ENCODE results near the gene RNASE1. TPM values are rescaled to one million over a fixed set of nuclear protein-coding genes. Genes with fewer than 3 reads are reported as not detected.

Gene RNASE1
- total RNA-seq, 1 donor from 2014 or later: 6.4 TPM

DNA sequence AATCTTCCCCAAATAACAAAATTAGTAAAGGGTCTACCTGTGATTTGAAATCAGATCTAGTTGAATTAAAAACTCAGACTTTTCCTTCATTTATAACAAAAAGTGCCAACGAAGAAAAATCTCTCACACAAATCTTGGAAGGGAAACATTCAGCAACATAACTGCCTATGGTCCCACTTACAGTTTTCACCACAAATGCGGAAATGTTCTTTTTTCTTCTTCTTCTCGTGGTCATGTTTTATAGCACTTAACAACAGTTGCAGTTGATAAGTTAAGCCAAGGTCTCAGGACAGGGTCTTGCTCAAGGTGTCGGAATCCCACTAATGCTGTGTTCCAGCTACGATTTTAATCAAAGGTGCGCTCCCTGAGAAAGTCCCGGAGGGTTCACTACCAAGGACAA lies 11.5 kb downstream of the RNASE1 start:
- Mint-ChIP-seq H3K36me3 (ENCODE audit: low read depth) (no peaks in the 10 kb centered on the region), H3K27me3 (ENCODE audit: low read depth) (no peaks in the 10 kb centered on the region)

DNA sequence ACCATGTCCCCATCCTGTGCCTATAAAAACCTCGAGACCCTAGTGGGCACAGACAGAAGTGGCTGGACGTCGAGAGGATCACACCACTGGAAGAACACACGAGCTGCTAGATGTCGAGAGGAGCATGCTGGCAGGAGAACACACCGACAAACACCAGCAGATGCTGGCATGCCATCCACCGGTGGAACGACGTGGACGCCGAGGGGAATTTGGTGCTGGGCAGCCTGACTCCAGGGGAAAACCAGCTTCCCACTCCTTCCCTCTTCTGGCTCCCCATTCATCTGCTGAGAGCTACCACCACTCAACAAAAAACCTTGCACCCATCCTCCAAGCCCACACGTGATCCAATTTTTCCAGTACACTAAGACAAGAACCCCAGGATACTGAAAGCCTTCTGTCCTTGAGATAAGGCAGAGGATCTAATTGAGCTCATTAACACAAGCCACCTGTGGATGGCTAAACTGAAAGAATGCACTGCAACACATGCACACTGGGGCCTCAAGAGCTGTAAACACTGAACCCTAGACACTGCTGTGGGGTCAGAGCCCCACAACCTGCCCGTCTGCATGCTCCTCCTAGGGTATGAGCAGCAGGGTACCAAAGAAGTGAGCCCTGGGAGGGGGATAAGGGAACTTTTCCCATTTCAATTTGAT lies 12.1 kb downstream of the RNASE1 start:
- H3K9me3 Mint-ChIP-seq: peaks cover 2% of the 10 kb centered on the region
- H3K4me3 Mint-ChIP-seq: no peak overlapping the region
- H3K27ac Mint-ChIP-seq (ENCODE audit: unreplicated experiment): peak overlapping the region; percentile 57
- peaks cover 21% of the 10 kb centered on the region for H3K4me1 Mint-ChIP-seq
- TF ChIP-seq, protein P1, sequence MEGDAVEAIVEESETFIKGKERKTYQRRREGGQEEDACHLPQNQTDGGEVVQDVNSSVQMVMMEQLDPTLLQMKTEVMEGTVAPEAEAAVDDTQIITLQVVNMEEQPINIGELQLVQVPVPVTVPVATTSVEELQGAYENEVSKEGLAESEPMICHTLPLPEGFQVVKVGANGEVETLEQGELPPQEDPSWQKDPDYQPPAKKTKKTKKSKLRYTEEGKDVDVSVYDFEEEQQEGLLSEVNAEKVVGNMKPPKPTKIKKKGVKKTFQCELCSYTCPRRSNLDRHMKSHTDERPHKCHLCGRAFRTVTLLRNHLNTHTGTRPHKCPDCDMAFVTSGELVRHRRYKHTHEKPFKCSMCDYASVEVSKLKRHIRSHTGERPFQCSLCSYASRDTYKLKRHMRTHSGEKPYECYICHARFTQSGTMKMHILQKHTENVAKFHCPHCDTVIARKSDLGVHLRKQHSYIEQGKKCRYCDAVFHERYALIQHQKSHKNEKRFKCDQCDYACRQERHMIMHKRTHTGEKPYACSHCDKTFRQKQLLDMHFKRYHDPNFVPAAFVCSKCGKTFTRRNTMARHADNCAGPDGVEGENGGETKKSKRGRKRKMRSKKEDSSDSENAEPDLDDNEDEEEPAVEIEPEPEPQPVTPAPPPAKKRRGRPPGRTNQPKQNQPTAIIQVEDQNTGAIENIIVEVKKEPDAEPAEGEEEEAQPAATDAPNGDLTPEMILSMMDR (conservative IDR thresholded peaks at IDR 0.05): no peak
- no peak for DNase-seq (ENCODE audit: low read depth, low spot score)
- no peaks in the 10 kb centered on the region for H3K27me3 Mint-ChIP-seq (ENCODE audit: low read depth)
- H3K36me3 Mint-ChIP-seq (ENCODE audit: low read depth): no peaks in the 10 kb centered on the region

More for the DNA sequence above, 11.5 kb downstream of the RNASE1 start:
- no peak for DNase-seq (ENCODE audit: low read depth, low spot score)
- Mint-ChIP-seq H3K4me1 (peaks cover 21% of the 10 kb centered on the region), H3K27ac (ENCODE audit: unreplicated experiment) (no peak overlapping the region), H3K4me3 (no peak overlapping the region), H3K9me3 (peaks cover 2% of the 10 kb centered on the region)
- TF ChIP-seq, protein P1 (conservative IDR thresholded peaks at IDR 0.05): no peak

DNA sequence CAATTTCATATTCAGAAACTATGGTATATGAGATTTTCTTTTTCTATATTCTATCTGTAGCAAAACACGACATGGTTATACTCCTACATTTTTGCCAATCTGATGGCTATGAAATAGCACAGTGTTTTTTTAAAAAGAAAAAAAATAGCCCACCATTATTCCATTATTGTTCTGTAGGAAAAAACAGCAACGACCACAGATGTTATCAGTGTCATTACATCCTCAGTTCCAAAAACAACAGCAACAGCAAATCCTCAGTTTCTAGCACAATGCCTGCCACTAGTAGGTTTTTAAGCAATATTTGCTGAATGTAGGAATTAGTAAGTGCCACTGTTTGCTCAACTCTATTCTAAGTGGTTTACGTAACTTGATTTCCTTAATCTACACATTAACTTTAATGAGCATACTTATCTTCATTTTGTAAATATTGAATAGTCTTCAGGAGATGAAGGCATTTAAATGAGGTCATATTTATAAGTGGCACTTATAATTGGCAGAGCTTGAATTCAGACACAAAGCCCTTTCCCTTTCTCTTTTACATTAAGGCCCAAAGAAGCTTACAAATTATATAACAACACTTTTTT lies 13.3 kb downstream of the RNASE1 start:
- Mint-ChIP-seq H3K9me3 (peaks cover 2% of the 10 kb centered on the region), H3K4me1 (peaks cover 21% of the 10 kb centered on the region), H3K27ac (ENCODE audit: unreplicated experiment) (no peak overlapping the region), H3K4me3 (no peak overlapping the region), H3K36me3 (ENCODE audit: low read depth) (no peaks in the 10 kb centered on the region), H3K27me3 (ENCODE audit: low read depth) (no peaks in the 10 kb centered on the region)
- TF ChIP-seq, protein P1 (conservative IDR thresholded peaks at IDR 0.05): no peak
- DNase-seq (ENCODE audit: low read depth, low spot score): no peak

DNA sequence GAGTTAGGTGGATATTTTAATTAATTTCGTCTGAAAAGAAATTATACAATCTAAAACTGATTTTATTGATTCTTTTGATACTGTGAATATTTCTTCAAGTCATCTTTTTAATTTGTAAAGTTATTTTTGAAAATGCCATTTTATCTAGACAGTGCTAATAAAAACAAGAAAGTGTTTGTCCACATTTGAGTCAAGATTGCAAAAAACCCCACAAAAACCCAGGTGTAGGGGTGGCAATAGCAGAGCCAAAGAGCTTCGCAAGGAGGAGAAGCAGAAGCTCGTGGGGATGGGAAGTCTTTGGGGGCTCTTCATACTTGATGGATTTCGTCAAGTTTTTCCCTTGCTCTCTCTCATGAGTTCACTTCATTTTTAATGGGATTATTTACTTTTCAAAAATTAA lies 15.6 kb downstream of the RNASE1 start:
- H3K27me3 Mint-ChIP-seq (ENCODE audit: low read depth): no peaks in the 10 kb centered on the region
- TF ChIP-seq, protein P1 (conservative IDR thresholded peaks at IDR 0.05): no peak
- peaks cover 23% of the 10 kb centered on the region for H3K4me1 Mint-ChIP-seq
- no peak overlapping the region for H3K27ac Mint-ChIP-seq (ENCODE audit: unreplicated experiment)
- no peaks in the 10 kb centered on the region for H3K36me3 Mint-ChIP-seq (ENCODE audit: low read depth)
- DNase-seq (ENCODE audit: low read depth, low spot score): no peak
- H3K9me3 Mint-ChIP-seq: peaks cover 2% of the 10 kb centered on the region
- no peak overlapping the region for H3K4me3 Mint-ChIP-seq

DNA sequence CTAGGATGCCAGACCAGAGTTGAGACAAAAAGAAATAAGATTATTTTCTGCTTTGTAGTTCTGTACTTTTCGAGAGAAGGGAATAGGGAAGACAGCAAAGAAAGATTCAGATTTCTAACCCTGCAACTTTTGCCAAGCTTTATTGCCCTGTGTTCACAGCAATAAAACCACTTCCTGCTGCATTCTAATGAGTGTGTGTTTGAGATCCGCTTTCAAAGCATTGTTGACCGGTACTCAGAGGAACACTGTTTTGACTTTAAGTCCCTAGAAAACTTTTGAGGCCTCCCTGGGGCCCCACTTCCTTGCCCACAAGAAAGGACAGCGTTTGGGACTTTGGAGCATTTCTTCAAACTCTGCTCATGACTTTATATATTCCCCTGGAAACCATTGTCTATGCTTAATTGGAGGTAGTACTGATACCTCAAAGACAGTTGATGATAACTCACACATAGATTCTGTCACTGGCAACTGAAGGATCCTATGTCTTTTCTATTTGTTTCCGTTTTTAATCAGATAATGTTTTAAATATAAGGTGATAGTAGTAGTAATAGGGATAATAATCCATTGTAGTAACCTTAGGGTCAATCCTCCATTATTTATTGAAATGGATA lies 20.3 kb downstream of the RNASE1 start:
- no peak for DNase-seq (ENCODE audit: low read depth, low spot score)
- Mint-ChIP-seq H3K27ac (ENCODE audit: unreplicated experiment) (peak overlapping the region; percentile 88), H3K27me3 (ENCODE audit: low read depth) (no peaks in the 10 kb centered on the region), H3K4me3 (peak overlapping the region; percentile 60), H3K4me1 (peaks cover 41% of the 10 kb centered on the region), H3K9me3 (no peaks in the 10 kb centered on the region), H3K36me3 (ENCODE audit: low read depth) (no peaks in the 10 kb centered on the region)
- TF ChIP-seq, protein P1 (conservative IDR thresholded peaks at IDR 0.05): no peak
